MM.1S (cell line): ENCODE data around the gene OTC.

Experiments
- DNase-seq: peaks from one replicate; pipeline ENCODE4 v3.0.0-alpha.2; 2015
- H2AFZ ChIP-seq: fragments of 300-600 bp; sonication (generic); 2 replicates; pipeline ENCODE4 v1.6.0; 2016; ENCODE audit warnings: antibody characterized with exemption, low read length
- H3F3A ChIP-seq: fragments of 300-600 bp; sonication (generic); 2 replicates; pipeline ENCODE4 v1.6.1; 2016; ENCODE audit warnings: mild to moderate bottlenecking, antibody characterized with exemption, low read length, moderate library complexity, mixed read lengths; ENCODE audit not compliant: insufficient read depth
- H3K27ac ChIP-seq: fragments of 300-600 bp; sonication (generic); 2 replicates; pipeline ENCODE4 v1.5.1; 2016; ENCODE audit warnings: mild to moderate bottlenecking, low read length
- H3K27me3 ChIP-seq: fragments of 300-600 bp; sonication (generic); replicated peaks from 2 replicates; pipeline ENCODE4 v1.6.0; 2016; ENCODE audit warnings: low read length; ENCODE audit not compliant: insufficient read depth
- H3K36me3 ChIP-seq: fragments of 300-600 bp; sonication (generic); replicated peaks from 2 replicates; pipeline ENCODE4 v1.6.1; 2016; ENCODE audit warnings: mild to moderate bottlenecking, low read length, mixed read lengths; ENCODE audit not compliant: insufficient read depth
- H3K4me1 ChIP-seq: fragments of 300-600 bp; sonication (generic); 2 replicates; pipeline ENCODE4 v1.6.1; 2016; ENCODE audit warnings: low read length, mixed read lengths
- H3K4me2 ChIP-seq: fragments of 300-600 bp; sonication (generic); 2 replicates; pipeline ENCODE4 v1.6.0; 2016; ENCODE audit warnings: low read depth, low read length
- H3K4me3 ChIP-seq: fragments of 300-600 bp; sonication (generic); 2 replicates; pipeline ENCODE4 v1.5.1; 2016; ENCODE audit warnings: low read length, mixed read lengths
- H3K79me2 ChIP-seq: fragments of 300-600 bp; sonication (generic); 2 replicates; pipeline ENCODE4 v1.6.1; 2016; ENCODE audit warnings: mixed run types, low read length, mixed read lengths
- H3K9ac ChIP-seq: fragments of 300-600 bp; sonication (generic); 2 replicates; pipeline ENCODE4 v1.6.1; 2016; ENCODE audit warnings: low read length, mixed read lengths
- H3K9me2 ChIP-seq: fragments of 300-600 bp; sonication (generic); replicated peaks from 2 replicates; pipeline ENCODE4 v1.6.1; 2016; ENCODE audit warnings: mild to moderate bottlenecking, low read length, mixed read lengths; ENCODE audit not compliant: insufficient read depth
- H3K9me3 ChIP-seq: fragments of 300-600 bp; sonication (generic); replicated peaks from 2 replicates; pipeline ENCODE4 v1.6.1; 2016; ENCODE audit warnings: mild to moderate bottlenecking, low read length, mixed read lengths; ENCODE audit not compliant: insufficient read depth
- H4K20me1 ChIP-seq: fragments of 300-600 bp; sonication (generic); 2 replicates; pipeline ENCODE4 v1.6.1; 2016; ENCODE audit warnings: mild to moderate bottlenecking, low read length, moderate library complexity, mixed read lengths; ENCODE audit not compliant: insufficient read depth
- CTCF ChIP-seq: fragments of 300-600 bp; sonication (generic); IDR thresholded peaks from 2 replicates; pipeline ENCODE4 v1.5.1; 2016; ENCODE audit warnings: antibody characterized with exemption, low read length, mixed read lengths
- EZH2 ChIP-seq: fragments of 300-600 bp; sonication (generic); optimal IDR thresholded peaks from 2 replicates; pipeline ENCODE3; 2017; ENCODE audit warnings: low read depth, mild to moderate bottlenecking, antibody characterized with exemption, low read length, mixed read lengths
- EZH2phosphoT487 ChIP-seq: fragments of 300-600 bp; sonication (generic); IDR thresholded peaks from 2 replicates; pipeline ENCODE4 v1.6.1; 2018; ENCODE audit warnings: antibody characterized with exemption, low read length

The OTC gene

GRCh38 chrX:38407126-38407525 lies 54.7 kb downstream of the OTC start:
- no peaks in the 10 kb centered on the region for H3F3A ChIP-seq
- no peak overlapping the region for H3K9ac ChIP-seq
- H3K4me3 ChIP-seq = no peak overlapping the region
- no peaks in the 10 kb centered on the region for H3K9me2 ChIP-seq
- DNase-seq = no peak
- H3K36me3 ChIP-seq = no peaks in the 10 kb centered on the region
- TF ChIP-seq EZH2phosphoT487 = no peak
- no peak for TF ChIP-seq EZH2
- no peak overlapping the region for H3K4me2 ChIP-seq
- no peak overlapping the region for H3K27ac ChIP-seq
- no peaks in the 10 kb centered on the region for H3K27me3 ChIP-seq
- no peaks in the 10 kb centered on the region for H3K9me3 ChIP-seq
- H3K79me2 ChIP-seq = no peaks in the 10 kb centered on the region
- no peaks in the 10 kb centered on the region for H4K20me1 ChIP-seq
- H2AFZ ChIP-seq = no peak overlapping the region
- no peaks in the 10 kb centered on the region for H3K4me1 ChIP-seq

- no peak for TF ChIP-seq CTCF
- no peak for TF ChIP-seq EZH2
- no peak for TF ChIP-seq EZH2phosphoT487
These were observed 56.9 kb downstream of the OTC start for GRCh38 chrX:38409289-38409688.

GRCh38 chrX:38426785-38427184 lies 74.4 kb downstream of the OTC start:
- no peak for DNase-seq
- no peaks in the 10 kb centered on the region for H3K79me2 ChIP-seq
- no peaks in the 10 kb centered on the region for H4K20me1 ChIP-seq
- H3K9me2 ChIP-seq = no peaks in the 10 kb centered on the region
- no peak overlapping the region for H3K27ac ChIP-seq
- no peaks in the 10 kb centered on the region for H3K9me3 ChIP-seq
- no peaks in the 10 kb centered on the region for H3K4me1 ChIP-seq
- no peak overlapping the region for H3K9ac ChIP-seq
- no peak overlapping the region for H3K4me2 ChIP-seq
- H3F3A ChIP-seq = no peaks in the 10 kb centered on the region
- H2AFZ ChIP-seq = no peak overlapping the region
- H3K36me3 ChIP-seq = no peaks in the 10 kb centered on the region
- no peaks in the 10 kb centered on the region for H3K27me3 ChIP-seq
- H3K4me3 ChIP-seq = no peak overlapping the region
- TF ChIP-seq EZH2phosphoT487 = no peak
- no peak for TF ChIP-seq CTCF
- TF ChIP-seq EZH2 = no peak

More at GRCh38 chrX:38409289-38409688, 56.9 kb downstream of the OTC start:
- Histone ChIP-seq H3K36me3 (no peaks in the 10 kb centered on the region), H3K9ac (no peak overlapping the region), H3K4me3 (no peak overlapping the region), H3K79me2 (no peaks in the 10 kb centered on the region), H3F3A (no peaks in the 10 kb centered on the region), H2AFZ (no peak overlapping the region), H3K9me3 (no peaks in the 10 kb centered on the region), H3K27ac (no peak overlapping the region), H4K20me1 (no peaks in the 10 kb centered on the region), H3K4me2 (no peak overlapping the region), H3K9me2 (no peaks in the 10 kb centered on the region), H3K4me1 (no peaks in the 10 kb centered on the region), H3K27me3 (no peaks in the 10 kb centered on the region)
- DNase-seq = no peak

GRCh38 chrX:38431525-38431924 lies 79.1 kb downstream of the OTC start:
- Histone ChIP-seq H3K36me3 (no peaks in the 10 kb centered on the region), H3K4me3 (no peak overlapping the region), H3F3A (no peaks in the 10 kb centered on the region), H3K9ac (no peak overlapping the region), H3K9me2 (no peaks in the 10 kb centered on the region), H4K20me1 (no peaks in the 10 kb centered on the region), H3K9me3 (no peaks in the 10 kb centered on the region), H2AFZ (no peak overlapping the region), H3K79me2 (no peaks in the 10 kb centered on the region), H3K27me3 (no peaks in the 10 kb centered on the region), H3K4me2 (no peak overlapping the region), H3K4me1 (no peaks in the 10 kb centered on the region), H3K27ac (no peak overlapping the region)
- TF ChIP-seq CTCF (no peak), EZH2 (no peak), EZH2phosphoT487 (no peak)
- DNase-seq = no peak
